NCI-H526 treated with DMSO at 0.1 percent for 48 hours (cell line): ENCODE results near the gene DSG2.

Experiments
- DNase-seq: peaks from one replicate; lab custom pipeline; 2025; lab: John Stamatoyannopoulos, UW

DSG2 gene

DNA sequence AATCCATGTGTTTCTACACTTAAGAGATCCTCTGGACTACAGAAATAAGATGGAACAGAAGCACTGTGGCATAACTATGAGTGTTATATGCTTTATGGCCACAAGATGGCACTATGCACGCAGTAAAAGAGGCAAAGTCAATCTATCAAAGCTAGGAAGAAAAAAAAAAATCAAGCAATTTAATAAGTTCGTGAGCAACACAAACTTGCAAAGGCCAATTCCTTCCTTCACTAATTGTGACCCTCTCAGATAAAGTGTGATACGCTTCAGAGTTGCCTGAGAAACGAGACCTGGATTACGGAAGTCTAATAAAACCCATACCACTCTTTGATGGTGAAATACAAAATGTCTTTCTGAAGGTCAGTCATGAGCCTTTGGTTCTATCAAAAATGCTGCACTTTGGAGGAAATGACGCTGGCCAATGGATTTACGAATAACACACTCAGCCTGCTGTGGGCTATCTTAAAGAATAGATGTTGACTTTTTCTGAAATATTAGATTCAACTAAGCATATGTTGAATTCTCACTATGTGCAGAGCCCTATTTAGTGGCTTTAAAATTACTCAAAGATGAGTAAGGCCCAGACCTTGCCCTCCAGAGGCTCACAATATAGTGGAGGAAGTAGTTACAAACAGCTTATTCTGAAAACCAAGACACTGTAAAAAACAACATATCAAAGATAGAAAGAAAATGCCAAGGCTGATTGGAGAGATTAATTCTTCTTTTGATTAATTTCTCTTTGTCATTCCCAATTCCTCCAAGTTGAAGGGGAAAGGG, 58.2 kb downstream of the DSG2 start:
- peak; percentile 32 for DNase-seq

DNA sequence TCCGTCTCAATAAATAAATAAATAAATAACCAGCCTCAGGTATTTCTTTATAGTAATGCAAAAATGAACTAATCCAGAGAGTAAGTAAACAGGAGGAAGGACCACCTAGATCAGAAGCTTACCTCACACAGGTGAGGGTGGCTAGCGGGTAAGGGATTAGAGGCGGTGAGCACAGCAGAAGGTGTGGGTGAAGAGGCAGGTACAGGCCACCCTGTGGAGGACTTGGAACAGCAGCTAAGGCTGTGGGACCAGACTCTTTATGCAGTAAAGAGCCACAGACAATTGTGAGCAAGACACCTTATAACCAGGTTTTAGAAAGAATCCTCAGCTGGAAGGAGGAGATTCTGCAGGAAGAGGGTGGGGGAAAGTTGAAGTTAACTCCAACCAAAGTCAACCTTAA, 59.5 kb downstream of the DSG2 start:
- no peak for DNase-seq

DNA sequence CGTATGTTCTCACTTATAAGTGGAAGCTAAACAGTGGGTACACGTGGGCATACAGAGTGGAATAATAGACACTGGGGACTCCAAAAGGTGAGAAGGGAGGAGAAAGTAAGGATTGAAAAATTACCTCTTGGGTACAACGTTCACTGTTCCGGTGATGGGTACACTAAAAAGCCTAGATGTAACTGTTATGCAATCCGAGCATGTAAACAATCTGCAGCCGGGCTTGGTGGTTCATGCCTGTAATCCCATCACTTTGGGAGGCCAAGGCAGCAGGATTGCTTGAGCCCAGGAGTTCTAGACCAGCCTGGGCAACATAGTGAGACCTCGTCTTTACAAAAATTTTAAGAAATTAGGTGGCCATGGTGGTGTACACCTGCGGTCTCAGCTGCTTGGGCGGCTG, 60.6 kb downstream of the DSG2 start:
- DNase-seq: no peak

DNA sequence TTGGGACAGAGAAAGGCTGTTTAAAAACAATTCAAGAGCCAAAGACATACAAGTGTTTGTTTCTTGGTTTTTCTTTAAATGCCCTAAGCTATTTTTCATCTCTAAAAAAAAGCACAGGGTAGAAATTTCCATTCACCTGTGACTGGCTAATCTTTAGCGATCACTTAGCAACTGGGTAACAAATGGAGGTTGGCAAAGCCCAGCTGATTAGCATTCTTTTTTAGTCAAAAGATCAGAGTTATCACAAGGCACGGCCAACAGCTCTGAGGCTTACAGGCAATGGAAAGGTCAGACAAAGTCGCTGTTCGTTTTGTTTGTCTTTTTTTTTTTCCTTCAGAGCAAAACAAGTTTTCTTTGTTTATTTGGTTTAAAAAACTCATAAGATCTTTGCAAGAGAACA, 64.7 kb downstream of the DSG2 start:
- DNase-seq: no peak

DNA sequence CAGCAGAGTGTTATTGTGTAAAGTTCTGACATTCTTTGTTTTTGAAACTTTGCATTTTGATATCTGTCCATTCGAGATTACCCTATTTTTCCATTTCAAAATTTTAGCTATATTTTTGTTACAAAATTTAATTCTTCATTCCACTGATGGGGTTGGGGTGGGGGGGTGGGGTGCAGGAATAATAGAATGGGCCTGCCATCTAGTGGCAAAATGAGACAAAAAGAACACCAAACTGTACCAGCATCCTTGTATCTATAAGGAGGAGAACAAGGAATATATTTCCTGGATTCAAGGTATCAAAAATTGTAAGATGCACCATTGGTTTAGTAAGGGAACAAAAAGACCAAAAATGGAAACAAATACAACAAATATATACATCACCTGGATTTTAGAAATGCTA, 65.8 kb downstream of the DSG2 start:
- DNase-seq: no peak

DNA sequence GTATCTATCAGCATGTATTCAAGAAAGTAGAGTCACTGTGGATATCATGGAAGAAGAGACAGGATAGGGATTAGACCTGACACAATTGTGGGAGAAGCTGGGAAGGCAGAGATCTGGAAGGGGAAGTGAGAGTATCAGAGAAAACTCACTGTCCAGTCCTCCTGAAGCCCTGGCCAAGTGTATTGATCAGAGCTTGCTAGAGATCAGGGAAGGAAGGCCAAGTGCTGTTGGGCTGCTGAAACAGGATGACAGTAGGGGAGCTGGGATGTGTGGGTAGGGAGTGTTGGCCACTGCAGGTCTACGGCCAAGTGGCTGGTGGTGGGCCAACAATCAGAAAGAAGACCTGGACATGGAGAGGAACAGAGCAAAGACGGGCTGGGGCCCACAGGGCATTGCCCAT, 67.4 kb downstream of the DSG2 start:
- no peak for DNase-seq

DNA sequence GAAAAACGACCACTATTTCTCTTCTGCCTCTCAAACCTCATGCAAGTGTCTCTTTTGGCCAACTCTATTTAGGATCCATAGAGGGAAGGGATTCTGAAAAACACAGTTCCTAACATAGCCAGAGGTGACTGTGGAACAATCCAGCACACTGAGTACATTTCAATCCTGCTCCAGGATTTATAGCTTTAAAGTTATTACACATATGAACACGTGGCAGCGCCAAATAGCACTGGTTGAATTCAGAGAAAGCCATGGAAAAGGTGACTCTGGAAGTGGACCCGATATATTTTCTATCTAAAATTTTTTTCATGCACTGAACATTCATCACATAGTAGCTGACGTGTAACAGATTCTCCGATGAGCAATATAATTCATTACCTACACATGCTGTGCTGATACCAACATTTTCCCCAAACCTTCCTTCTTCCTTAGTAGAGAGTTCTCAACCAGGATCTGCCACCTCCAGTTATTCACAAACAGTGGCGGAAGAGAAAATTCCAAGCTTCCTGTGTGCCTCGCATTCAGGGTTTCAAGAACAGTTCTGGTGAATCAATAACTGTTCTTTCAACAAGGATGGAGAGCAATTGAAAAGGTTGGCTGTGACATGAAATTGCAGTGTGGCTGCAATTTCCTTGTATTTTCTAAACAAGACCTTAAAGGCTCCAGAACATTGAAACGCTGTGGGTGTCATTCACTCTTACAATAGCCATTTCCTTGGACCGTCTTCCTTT, 68.0 kb downstream of the DSG2 start:
- DNase-seq: no peak

DNA sequence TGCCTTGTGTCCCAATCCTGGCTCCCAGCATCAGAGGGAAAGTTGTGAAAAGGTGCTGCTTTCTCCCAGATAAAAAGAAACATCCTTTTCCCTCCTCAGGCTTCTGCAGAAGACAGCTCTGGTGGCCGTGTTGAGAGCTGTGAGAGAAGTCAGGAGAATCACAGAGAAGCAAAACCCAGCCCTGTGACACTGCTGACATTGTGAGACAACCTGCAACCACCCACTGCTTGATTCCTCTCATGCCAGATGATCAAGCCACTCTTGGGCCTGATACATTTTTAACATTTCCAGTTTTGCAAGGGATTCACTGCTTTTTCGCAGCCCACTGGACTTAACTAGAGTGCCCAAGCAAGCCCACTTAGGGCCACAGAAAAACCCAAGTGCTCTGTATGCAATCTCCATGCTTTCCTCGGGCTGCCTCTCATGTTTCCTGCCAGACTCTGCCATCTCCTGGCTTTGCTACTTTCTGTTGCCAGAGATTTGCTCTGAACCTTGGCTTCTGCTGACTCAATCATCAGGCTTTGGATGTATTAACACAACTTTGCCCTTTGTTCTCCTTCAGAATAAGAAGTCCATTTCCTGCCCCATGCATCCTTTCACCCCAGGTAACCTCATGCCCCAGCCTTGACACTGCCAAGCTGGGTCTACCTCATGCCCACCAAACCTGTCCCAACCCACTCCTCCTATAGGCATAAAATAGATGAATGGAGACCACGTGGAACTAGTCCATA, 68.8 kb downstream of the DSG2 start:
- no peak for DNase-seq

DNA sequence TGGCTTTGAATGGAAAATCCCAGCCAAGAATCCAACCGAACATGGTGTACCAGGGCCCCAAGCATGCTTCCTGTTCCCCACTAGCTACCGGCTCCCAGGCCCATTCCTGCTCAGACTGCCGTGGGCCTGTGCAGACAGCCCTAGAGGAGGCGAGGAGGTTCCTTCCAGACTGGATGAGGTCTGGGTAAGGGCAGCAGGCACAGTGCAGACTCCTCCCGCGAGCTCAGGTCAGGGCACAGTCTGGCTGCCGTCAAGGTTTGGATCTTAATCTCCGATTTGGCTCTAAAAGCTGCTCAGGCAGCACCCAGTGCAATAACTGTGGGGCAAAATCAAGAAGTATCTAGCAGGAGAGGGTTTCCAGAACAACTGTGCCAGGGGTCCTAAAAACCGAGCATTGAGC, 74.4 kb downstream of the DSG2 start:
- no peak for DNase-seq

DNA sequence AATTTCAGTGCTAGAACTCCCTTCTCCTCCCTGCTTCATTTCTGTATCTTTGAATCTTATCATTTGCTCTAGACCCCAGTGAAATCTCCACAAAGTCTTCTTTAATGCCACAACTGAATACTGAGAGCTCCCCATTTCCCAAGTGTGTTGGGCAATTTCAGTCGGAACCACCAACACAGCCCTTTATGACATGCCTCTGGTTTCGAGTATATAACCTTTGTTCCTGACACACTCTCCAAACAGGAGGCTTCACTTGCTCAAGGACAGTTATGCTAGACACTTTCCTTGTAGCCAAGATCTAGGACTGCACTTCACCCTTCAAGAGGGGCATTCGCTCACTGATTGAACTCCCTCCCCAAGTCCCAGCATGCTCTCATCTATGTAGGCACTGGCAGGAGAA, 75.1 kb downstream of the DSG2 start:
- DNase-seq: no peak

DNA sequence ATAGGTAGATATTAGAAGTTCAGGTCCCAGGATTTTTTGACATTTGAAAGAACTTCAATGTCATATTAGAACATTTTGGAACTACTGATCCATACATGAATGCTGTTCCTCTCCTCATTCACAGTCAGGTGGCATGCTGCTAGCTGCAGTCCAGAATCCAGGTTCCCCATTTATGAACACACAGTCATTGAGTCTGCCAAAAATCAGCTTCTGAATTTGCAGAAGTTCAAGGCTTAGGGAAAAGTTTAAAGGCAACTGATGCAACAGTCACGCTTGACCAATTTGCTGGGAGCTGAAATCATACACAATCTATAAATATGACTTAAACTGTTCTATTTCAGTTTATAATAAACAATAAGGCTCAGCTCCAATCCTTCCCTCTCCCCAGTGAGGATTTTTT, 76.4 kb downstream of the DSG2 start:
- DNase-seq: no peak

DNA sequence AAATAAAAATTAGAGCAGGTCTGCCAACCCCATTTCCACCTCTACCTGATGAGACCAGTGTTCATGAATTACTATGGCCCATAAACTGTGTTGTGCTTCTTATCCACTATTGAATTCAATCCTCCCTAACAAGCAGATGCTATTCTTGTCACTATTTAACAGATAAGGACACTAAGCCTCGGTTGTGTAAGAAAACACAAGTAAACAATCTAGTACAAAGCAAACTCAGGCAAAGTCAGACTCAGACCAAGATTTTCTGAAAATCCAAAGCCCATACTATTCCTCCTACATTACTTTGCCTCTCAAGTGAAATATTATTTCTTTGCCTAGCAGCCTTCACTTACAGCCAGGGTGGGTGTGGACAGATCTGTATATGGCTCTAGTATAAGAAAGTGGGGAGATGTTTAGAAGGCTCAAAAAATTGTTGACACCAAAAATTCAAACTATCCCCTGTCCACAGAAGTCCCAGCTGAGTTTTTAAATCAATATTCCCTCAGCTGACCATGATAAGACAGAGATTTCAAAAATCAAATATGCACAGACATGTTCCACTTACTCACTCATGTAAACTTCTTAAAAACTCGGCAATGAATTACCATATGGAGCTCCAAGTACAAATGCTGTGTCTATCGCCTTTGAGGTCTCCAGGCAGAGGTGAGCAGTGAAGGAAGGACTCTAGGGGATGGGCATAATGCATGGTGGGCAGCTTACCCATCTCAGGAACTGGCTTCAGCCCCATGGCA, 77.7 kb downstream of the DSG2 start:
- no peak for DNase-seq

DNA sequence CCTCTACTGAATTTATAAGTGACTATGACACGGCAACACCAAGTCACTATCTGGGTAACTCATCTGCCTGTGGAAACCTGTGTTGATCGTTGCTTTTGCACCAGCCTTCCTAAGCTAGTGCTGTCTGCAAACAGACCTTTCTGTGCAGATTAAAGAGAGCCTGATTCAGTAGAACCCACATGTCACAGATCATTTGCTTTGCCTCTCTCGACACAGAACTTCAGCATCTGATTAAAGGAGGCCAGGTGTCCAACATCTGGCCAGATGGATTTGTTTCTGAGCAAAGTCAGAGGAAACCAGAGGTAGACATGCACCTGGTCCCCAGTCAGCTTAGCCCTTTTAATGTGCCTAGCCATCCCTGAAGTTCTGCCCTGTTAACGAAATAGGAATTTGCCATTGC, 78.7 kb downstream of the DSG2 start:
- peak; percentile 9 for DNase-seq

DNA sequence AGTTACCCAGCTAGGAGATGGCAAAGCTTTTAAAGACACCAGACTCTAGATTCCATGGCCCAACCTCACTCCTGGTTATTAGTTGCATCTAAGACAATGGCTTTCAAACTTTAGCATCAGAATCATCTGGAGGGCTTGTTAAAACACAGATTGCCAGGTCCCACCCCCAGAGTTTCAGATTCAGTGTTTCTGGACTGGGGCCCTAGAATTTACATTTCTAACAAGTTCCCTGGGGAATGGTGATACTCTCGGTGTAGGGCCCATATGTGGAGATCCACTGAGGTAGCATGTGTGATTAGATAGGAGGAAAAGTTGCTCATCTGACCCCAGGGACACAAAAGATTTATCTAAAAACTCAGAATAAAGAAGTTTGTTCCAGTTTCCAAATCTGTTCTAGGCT, 79.2 kb downstream of the DSG2 start:
- DNase-seq: no peak

DNA sequence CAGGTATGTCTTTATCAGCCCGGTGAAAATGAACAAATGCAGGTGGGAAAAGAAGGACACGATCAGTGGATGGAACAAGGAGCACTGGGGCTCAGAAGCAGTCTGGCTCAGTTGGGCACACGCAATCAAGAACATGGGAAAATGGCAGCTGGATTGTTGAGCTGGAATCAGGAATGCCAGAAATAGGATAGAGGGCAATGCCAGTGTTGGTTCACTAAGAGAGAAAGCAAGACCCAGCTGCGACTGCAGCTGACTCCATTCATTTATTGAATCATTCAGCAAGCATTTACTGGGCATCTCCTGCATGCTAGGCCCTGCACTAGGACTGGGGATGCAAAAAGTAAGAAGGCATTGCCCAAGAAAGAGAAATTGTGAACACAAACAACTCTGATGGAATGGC, 80.1 kb downstream of the DSG2 start:
- DNase-seq: no peak

DNA sequence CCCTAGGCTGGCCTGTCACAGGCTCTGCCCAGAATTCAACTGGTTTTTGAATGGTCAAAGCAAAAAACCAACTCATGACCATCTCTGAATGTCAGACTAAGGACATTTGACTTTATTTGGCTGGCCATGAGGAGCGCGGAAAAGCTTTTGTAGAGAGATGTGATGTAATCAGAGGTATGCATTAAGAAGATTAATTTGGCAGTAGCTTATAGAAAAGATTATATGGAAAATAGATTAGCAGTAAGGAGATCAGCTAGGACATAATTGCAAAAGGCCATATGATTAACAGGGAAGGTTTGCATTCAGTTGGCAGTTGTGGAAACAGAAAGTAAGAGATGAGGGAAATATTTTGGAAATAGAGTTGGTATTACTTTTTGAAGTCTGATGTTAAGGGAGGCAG, 81.4 kb downstream of the DSG2 start:
- no peak for DNase-seq

DNA sequence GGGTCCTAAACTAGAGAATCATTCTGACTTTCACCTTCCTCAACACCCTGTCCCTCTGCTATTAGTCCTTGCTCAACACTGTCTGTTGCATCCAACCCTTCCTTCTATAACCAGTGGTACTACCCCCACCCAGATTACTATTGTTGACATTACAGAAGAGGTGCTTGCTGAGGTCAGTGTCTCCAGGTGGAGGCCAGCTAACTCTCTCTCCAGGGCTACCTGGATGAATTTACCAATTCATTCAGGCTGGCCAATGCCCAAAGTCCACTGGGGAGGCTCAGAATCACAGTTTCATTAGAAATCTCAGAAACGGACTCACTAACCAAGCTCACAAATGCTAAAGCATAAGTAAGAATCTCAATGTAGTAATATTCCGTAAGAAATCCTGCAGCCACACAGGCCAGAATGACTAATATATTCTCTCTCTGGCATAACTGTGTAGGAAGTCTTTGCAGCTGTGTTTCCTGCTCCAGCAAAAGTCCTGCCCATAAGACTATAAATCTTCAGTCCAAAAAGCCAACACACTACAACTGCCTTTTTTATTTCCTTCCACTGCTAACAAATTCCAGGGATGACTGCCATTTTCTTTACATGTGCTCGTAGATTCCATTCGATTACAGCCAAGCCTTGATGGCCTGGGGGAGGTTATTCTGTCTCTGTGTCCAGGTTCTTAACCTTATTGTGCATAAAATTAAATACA, 83.7 kb downstream of the DSG2 start:
- DNase-seq: no peak

DNA sequence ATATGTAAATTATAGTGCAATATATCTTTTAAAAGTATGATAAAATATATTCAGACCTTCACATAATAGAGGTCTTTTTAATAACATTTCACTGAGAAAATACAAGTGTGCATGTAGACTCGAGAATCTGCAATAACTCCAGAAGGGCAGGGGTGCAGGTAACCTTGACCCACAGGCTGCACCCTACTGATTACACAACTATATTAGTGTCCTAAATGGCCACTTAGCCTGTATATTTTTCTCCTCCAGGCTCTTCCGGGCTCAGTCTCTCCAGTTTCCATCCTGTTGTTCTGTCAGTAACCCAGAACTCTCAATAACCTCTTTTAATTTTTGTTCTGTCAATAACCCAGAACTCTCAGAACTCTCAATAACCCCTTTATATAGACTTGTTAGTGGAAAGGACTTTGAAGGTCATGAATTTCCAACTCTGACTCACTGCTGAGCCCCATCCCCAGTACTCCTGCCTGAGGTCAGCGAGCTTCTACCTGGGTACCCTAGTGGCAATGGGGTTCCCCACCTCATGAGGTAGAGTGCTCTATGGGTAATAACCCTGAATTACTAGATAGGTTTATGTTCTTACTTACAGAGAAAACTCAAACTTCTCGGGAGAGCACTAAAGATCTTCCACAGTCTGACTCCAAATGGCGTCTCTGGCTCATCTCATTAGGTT, 85.3 kb downstream of the DSG2 start:
- DNase-seq: no peak

DNA sequence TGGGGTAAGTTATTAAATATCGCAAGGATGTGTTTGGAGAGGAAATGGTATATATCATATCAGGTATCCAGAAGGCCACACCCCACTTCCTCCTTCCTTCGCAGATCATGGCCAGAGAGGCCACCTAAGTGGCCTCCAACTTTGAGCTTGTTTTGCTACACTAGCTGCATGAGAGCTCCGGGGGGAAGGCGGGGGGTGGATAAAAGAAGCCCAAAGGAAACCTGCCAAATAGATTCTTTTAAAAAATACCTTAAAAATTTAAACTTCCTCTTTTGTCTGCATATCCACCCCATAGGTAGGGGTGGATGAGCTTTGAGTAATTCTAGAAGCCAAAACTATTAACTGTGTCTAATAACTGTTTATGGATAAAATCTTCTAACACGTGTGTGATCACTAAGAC, 88.0 kb downstream of the DSG2 start:
- no peak for DNase-seq

DNA sequence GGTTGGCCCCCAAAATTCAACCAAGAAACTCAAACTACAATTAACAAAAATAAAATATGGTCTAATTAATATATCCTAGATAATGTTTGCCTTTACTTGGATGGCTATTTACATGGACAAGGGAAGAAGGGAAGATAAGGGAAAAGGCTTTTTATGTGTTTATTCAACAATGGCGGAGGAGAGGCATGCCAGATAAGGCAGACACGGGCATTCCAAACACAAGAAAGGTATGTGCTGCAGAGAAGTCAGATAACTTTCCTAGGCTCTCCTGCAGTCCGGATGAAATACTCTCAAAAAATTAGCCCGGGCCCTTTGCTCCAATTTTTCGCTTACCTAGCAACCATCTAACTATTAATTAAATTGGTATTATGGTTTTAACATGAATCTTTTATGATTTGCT, 88.6 kb downstream of the DSG2 start:
- no peak for DNase-seq

DNA sequence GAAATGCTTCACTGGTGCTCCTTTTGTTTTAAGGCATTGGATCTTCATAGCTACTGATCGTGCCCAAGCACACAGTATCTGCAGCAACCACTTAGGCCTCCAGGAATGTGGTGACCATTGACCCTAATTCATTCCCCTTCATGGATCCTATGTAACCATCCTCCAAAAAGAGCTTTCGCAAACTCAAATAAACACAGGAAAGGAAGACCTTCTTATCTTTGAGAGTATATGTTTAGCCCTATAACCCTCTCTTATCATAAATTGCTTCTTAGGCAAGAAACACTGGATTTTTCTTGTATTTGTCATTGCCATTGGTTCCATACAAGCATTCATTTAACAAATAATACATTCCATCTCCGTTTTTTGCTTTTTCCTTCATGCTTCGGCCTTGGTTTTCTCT, 89.6 kb downstream of the DSG2 start:
- no peak for DNase-seq
